Measurements from ENCODE around the gene GLRA3. TPM values are rescaled to one million over a fixed set of nuclear protein-coding genes. Genes with fewer than 3 reads are reported as not detected.

GLRA3 gene
- total RNA-seq, 1 experiment from 2014 or later: not detected

GRCh38 chr4:174716986-174717770 is 111.9 kb downstream of the GLRA3 start:
- no peaks in the 10 kb centered on the region for H3K36me3 ChIP-seq
- DNase-seq (ENCODE audit: low read depth in 1 of 2, low spot score in 2 of 2): no peak
- no peak overlapping the region for H3K27ac ChIP-seq
- 0 out of 2 replicates have a peak, but pooled peaks cover 3% of the 10 kb centered on the region for H3K27me3 ChIP-seq (replicated peaks)
- H3K4me1 ChIP-seq (replicated peaks): peaks cover 12% of the 10 kb centered on the region; the same call in 1 of the 2 replicates
- H3K9me3 ChIP-seq (replicated peaks): no peaks in the 10 kb centered on the region
- no peak overlapping the region for H3K4me3 ChIP-seq

- peaks cover 12% of the 10 kb centered on the region; the same call in 1 of the 2 replicates for H3K4me1 ChIP-seq (replicated peaks)
- H3K4me3 ChIP-seq: no peak overlapping the region
- H3K27me3 ChIP-seq (replicated peaks): 0 out of 2 replicates have a peak, but pooled peaks cover 3% of the 10 kb centered on the region
- no peaks in the 10 kb centered on the region for H3K36me3 ChIP-seq
- H3K27ac ChIP-seq: no peak overlapping the region
- DNase-seq (ENCODE audit: low read depth in 1 of 2, low spot score in 2 of 2): peak; percentile 28 to 48
- no peaks in the 10 kb centered on the region for H3K9me3 ChIP-seq (replicated peaks)
These were observed 114.4 kb downstream of the GLRA3 start for GRCh38 chr4:174714393-174715211.

GRCh38 chr4:174713821-174714220 is 115.2 kb downstream of the GLRA3 start:
- Histone ChIP-seq H3K9me3 (replicated peaks) (no peaks in the 10 kb centered on the region), H3K4me1 (replicated peaks) (peaks cover 12% of the 10 kb centered on the region; the same call in 1 of the 2 replicates), H3K36me3 (no peaks in the 10 kb centered on the region), H3K4me3 (no peak overlapping the region), H3K27ac (no peak overlapping the region), H3K27me3 (replicated peaks) (0 out of 2 replicates have a peak, but pooled peaks cover 3% of the 10 kb centered on the region)
- DNase-seq (ENCODE audit: low read depth in 1 of 2, low spot score in 2 of 2): no peak

- no peaks in the 10 kb centered on the region for H3K9me3 ChIP-seq (replicated peaks)
- no peaks in the 10 kb centered on the region for H3K36me3 ChIP-seq
- 0 out of 2 replicates have a peak, but pooled peaks cover 3% of the 10 kb centered on the region for H3K27me3 ChIP-seq (replicated peaks)
- peak in 1 of 2 experiments; percentile 12 for DNase-seq (ENCODE audit: low read depth in 1 of 2, low spot score in 2 of 2)
- no peak overlapping the region for H3K4me3 ChIP-seq
- H3K27ac ChIP-seq: no peak overlapping the region
- peaks cover 12% of the 10 kb centered on the region; the same call in 1 of the 2 replicates for H3K4me1 ChIP-seq (replicated peaks)
These were observed 115.9 kb downstream of the GLRA3 start for GRCh38 chr4:174713181-174713580.

- Histone ChIP-seq H3K9me3 (replicated peaks) (no peaks in the 10 kb centered on the region), H3K27ac (no peak overlapping the region), H3K27me3 (replicated peaks) (0 out of 2 replicates have a peak, but pooled peaks cover 3% of the 10 kb centered on the region), H3K36me3 (no peaks in the 10 kb centered on the region), H3K4me3 (no peak overlapping the region), H3K4me1 (replicated peaks) (peaks cover 12% of the 10 kb centered on the region; the same call in 1 of the 2 replicates)
- DNase-seq (ENCODE audit: low read depth in 1 of 2, low spot score in 2 of 2): no peak
These were observed 119.5 kb downstream of the GLRA3 start for GRCh38 chr4:174709526-174709925.

- Histone ChIP-seq H3K9me3 (replicated peaks) (no peaks in the 10 kb centered on the region), H3K4me1 (replicated peaks) (peaks cover 4% of the 10 kb centered on the region; the same call in 1 of the 2 replicates), H3K27ac (no peak overlapping the region), H3K27me3 (replicated peaks) (0 out of 2 replicates have a peak, but pooled peaks cover 3% of the 10 kb centered on the region), H3K4me3 (no peak overlapping the region), H3K36me3 (no peaks in the 10 kb centered on the region)
- DNase-seq (ENCODE audit: low read depth in 1 of 2, low spot score in 2 of 2): no peak
These were observed 120.7 kb downstream of the GLRA3 start for GRCh38 chr4:174708381-174708780.

- no peak for DNase-seq (ENCODE audit: low read depth in 1 of 2, low spot score in 2 of 2)
- no peak overlapping the region for H3K27ac ChIP-seq
- no peak overlapping the region for H3K4me3 ChIP-seq
These were observed 121.1 kb downstream of the GLRA3 start for GRCh38 chr4:174707902-174708301.

GRCh38 chr4:174707051-174707676 is 121.9 kb downstream of the GLRA3 start:
- Histone ChIP-seq H3K27me3 (replicated peaks) (no peaks in the 10 kb centered on the region), H3K27ac (no peak overlapping the region), H3K4me1 (replicated peaks) (no peaks in the 10 kb centered on the region), H3K9me3 (replicated peaks) (no peaks in the 10 kb centered on the region), H3K36me3 (no peaks in the 10 kb centered on the region), H3K4me3 (no peak overlapping the region)
- DNase-seq (ENCODE audit: low read depth in 1 of 2, low spot score in 2 of 2): no peak

More at GRCh38 chr4:174707902-174708301, 121.1 kb downstream of the GLRA3 start:
- Histone ChIP-seq H3K36me3 (no peaks in the 10 kb centered on the region), H3K4me1 (replicated peaks) (no peaks in the 10 kb centered on the region), H3K27me3 (replicated peaks) (0 out of 2 replicates have a peak, but pooled peaks cover under 1% of the 10 kb centered on the region), H3K9me3 (replicated peaks) (no peaks in the 10 kb centered on the region)

- H3K9me3 ChIP-seq (replicated peaks): no peaks in the 10 kb centered on the region
- H3K27me3 ChIP-seq (replicated peaks): no peaks in the 10 kb centered on the region
- H3K4me3 ChIP-seq: no peak overlapping the region
- H3K36me3 ChIP-seq: no peaks in the 10 kb centered on the region
- H3K27ac ChIP-seq: no peak overlapping the region
- no peak for DNase-seq (ENCODE audit: low read depth in 1 of 2, low spot score in 2 of 2)
- H3K4me1 ChIP-seq (replicated peaks): no peaks in the 10 kb centered on the region
These were observed 126.0 kb downstream of the GLRA3 start for GRCh38 chr4:174702979-174703478.

GRCh38 chr4:174699654-174700053 is 129.4 kb downstream of the GLRA3 start:
- Histone ChIP-seq H3K27me3 (replicated peaks) (no peaks in the 10 kb centered on the region), H3K27ac (no peak overlapping the region), H3K4me1 (replicated peaks) (no peaks in the 10 kb centered on the region), H3K9me3 (replicated peaks) (no peaks in the 10 kb centered on the region), H3K4me3 (no peak overlapping the region), H3K36me3 (no peaks in the 10 kb centered on the region)
- DNase-seq (ENCODE audit: low read depth in 1 of 2, low spot score in 2 of 2): no peak

- no peaks in the 10 kb centered on the region for H3K36me3 ChIP-seq
- H3K9me3 ChIP-seq (replicated peaks): no peaks in the 10 kb centered on the region
- DNase-seq (ENCODE audit: low read depth in 1 of 2, low spot score in 2 of 2): no peak
- no peaks in the 10 kb centered on the region for H3K4me1 ChIP-seq (replicated peaks)
- no peak overlapping the region for H3K4me3 ChIP-seq
- H3K27ac ChIP-seq: no peak overlapping the region
- H3K27me3 ChIP-seq (replicated peaks): no peaks in the 10 kb centered on the region
These were observed 131.2 kb downstream of the GLRA3 start for GRCh38 chr4:174697896-174698295.

GRCh38 chr4:174697202-174697601 is 131.8 kb downstream of the GLRA3 start:
- Histone ChIP-seq H3K27me3 (replicated peaks) (no peaks in the 10 kb centered on the region), H3K36me3 (no peaks in the 10 kb centered on the region), H3K27ac (no peak overlapping the region), H3K9me3 (replicated peaks) (no peaks in the 10 kb centered on the region), H3K4me1 (replicated peaks) (no peaks in the 10 kb centered on the region), H3K4me3 (no peak overlapping the region)
- DNase-seq (ENCODE audit: low read depth in 1 of 2, low spot score in 2 of 2): no peak

GRCh38 chr4:174696657-174697056 is 132.4 kb downstream of the GLRA3 start:
- H3K27ac ChIP-seq: no peak overlapping the region
- no peaks in the 10 kb centered on the region for H3K36me3 ChIP-seq
- no peaks in the 10 kb centered on the region for H3K9me3 ChIP-seq (replicated peaks)
- no peak for DNase-seq (ENCODE audit: low read depth in 1 of 2, low spot score in 2 of 2)
- H3K4me3 ChIP-seq: no peak overlapping the region
- H3K4me1 ChIP-seq (replicated peaks): no peaks in the 10 kb centered on the region
- no peaks in the 10 kb centered on the region for H3K27me3 ChIP-seq (replicated peaks)
